Fibroblast of lung (primary cell): ENCODE data around the gene LRMDA. TPM values are rescaled to one million over a fixed set of nuclear protein-coding genes. Genes with fewer than 3 reads are reported as not detected.

Source experiments
- DNase-seq, 2 donors: peaks; one replicate each; pipeline versions ENCODE4 v3.0.0 to v3.0.0-alpha.2; 2010; ENCODE audit warnings: low read depth in 2 of 2
- H2AFZ ChIP-seq: 2 replicates; pipeline ENCODE4 v1.5.1; 2012; ENCODE audit warnings: low read length, control low read depth, inconsistent platforms
- H3K27ac ChIP-seq: 2 replicates; pipeline ENCODE4 v1.5.1; 2011; ENCODE audit warnings: low read length, control low read depth; ENCODE audit not compliant: insufficient read depth
- H3K27me3 ChIP-seq: 2 replicates; pipeline ENCODE4 v1.5.1; 2011; ENCODE audit warnings: mild to moderate bottlenecking, low read length; ENCODE audit not compliant: control insufficient read depth, insufficient read depth
- H3K36me3 ChIP-seq: 2 replicates; pipeline ENCODE4 v1.5.1; 2011; ENCODE audit warnings: low read length; ENCODE audit not compliant: control insufficient read depth, insufficient read depth
- H3K4me1 ChIP-seq: 2 replicates; pipeline ENCODE4 v1.5.1; 2011; ENCODE audit warnings: low read length; ENCODE audit not compliant: control insufficient read depth, insufficient read depth; ENCODE audit errors: extremely low read depth
- H3K4me2 ChIP-seq: 2 replicates; pipeline ENCODE4 v1.5.1; 2011; ENCODE audit warnings: low read length, control low read depth; ENCODE audit not compliant: insufficient read depth; ENCODE audit errors: extremely low read depth
- H3K4me3 ChIP-seq, 4 experiments: fragments of 200-600 bp in 1 of 4; sonication (generic) in 1 of 4; replicated peaks in 1 of 4; 2 replicates each; pipeline ENCODE4 v1.5.1; 2011 to 2016; ENCODE audit warnings: low read length in 4 of 4, low read depth in 3 of 4, mild to moderate bottlenecking in 3 of 4, control low read depth in 2 of 4, inconsistent platforms in 1 of 4, mixed read lengths in 1 of 4; ENCODE audit not compliant: insufficient read depth in 1 of 4; ENCODE audit errors: control extremely low read depth in 1 of 4
- H3K79me2 ChIP-seq: 2 replicates; pipeline ENCODE4 v1.5.1; 2012; ENCODE audit warnings: mild to moderate bottlenecking, low read length, inconsistent platforms; ENCODE audit not compliant: control insufficient read depth, insufficient read depth
- H3K9ac ChIP-seq: 2 replicates; pipeline ENCODE4 v1.5.1; 2011; ENCODE audit warnings: mild to moderate bottlenecking, low read length, control low read depth; ENCODE audit not compliant: insufficient read depth
- H3K9me3 ChIP-seq: 2 replicates; pipeline ENCODE4 v1.5.1; 2012; ENCODE audit warnings: low read depth, low read length; ENCODE audit not compliant: control insufficient read depth, insufficient read depth
- H4K20me1 ChIP-seq: 2 replicates; pipeline ENCODE4 v1.5.1; 2011; ENCODE audit warnings: low read length; ENCODE audit not compliant: control insufficient read depth, insufficient read depth; ENCODE audit errors: extremely low read depth
- EZH2 ChIP-seq: IDR thresholded peaks from 2 replicates; pipeline ENCODE4 v1.5.1; 2012; ENCODE audit warnings: low read length, control low read depth, mild to moderate bottlenecking; ENCODE audit errors: missing control alignments
- polyA plus RNA-seq, 2 donors: library from polyadenylated mRNA; depleted of rRNA in 1 of 2; stranded (reverse) in 1 of 2; unstranded in 1 of 2; fragments of >200 nt; gene quantifications; 2 replicates each; pipeline ENCODE4 v1.2.1, GENCODE V29; 2011 to 2012; ENCODE audit warnings: missing spikeins in 1 of 2
- total RNA-seq: library from RNA; depleted of rRNA; stranded (reverse); fragments of >200 nt; gene quantifications from 2 replicates; pipeline ENCODE4 v1.2.1, GENCODE V29; 2014
- TF ChIP-seq, protein P1 (sequence below), 2 donors: IDR thresholded peaks in 1 of 2; conservative IDR thresholded peaks in 1 of 2; 1 replicate in 1 of 2; 2 replicates in 1 of 2; pipeline ENCODE4 v1.5.1; 2011 to 2012; ENCODE audit warnings: low read length in 2 of 2, control low read depth in 1 of 2, inconsistent platforms in 1 of 2, low read depth in 1 of 2, mild to moderate bottlenecking in 1 of 2

Gene LRMDA
- total and polyA plus RNA-seq, 2 donors (not counting 1 experiment from before 2014, with no cell fraction given), result 1.7 to 2.0 TPM

- H2AFZ ChIP-seq, result no peak overlapping the region
- H3K36me3 ChIP-seq, result no peaks in the 10 kb centered on the region
- H3K9ac ChIP-seq, result no peak overlapping the region
- peaks cover 5% of the 10 kb centered on the region for H3K4me1 ChIP-seq
- H3K4me2 ChIP-seq, result no peak overlapping the region
- TF ChIP-seq, protein P1, sequence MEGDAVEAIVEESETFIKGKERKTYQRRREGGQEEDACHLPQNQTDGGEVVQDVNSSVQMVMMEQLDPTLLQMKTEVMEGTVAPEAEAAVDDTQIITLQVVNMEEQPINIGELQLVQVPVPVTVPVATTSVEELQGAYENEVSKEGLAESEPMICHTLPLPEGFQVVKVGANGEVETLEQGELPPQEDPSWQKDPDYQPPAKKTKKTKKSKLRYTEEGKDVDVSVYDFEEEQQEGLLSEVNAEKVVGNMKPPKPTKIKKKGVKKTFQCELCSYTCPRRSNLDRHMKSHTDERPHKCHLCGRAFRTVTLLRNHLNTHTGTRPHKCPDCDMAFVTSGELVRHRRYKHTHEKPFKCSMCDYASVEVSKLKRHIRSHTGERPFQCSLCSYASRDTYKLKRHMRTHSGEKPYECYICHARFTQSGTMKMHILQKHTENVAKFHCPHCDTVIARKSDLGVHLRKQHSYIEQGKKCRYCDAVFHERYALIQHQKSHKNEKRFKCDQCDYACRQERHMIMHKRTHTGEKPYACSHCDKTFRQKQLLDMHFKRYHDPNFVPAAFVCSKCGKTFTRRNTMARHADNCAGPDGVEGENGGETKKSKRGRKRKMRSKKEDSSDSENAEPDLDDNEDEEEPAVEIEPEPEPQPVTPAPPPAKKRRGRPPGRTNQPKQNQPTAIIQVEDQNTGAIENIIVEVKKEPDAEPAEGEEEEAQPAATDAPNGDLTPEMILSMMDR (conservative IDR thresholded peaks at IDR 0.05 in 1 of 2, IDR thresholded peaks at IDR 0.05 in 1 of 2; ENCODE audit: low read depth in 1 of 2, low read length in 2 of 2), result no peak
- no peak overlapping the region for H3K27ac ChIP-seq
- H3K4me3 ChIP-seq, result no peak overlapping the region
- peak in 1 of 2 donors; percentile 66 for DNase-seq
- H4K20me1 ChIP-seq, result no peaks in the 10 kb centered on the region
- H3K27me3 ChIP-seq, result no peaks in the 10 kb centered on the region
- no peaks in the 10 kb centered on the region for H3K79me2 ChIP-seq
- no peaks in the 10 kb centered on the region for H3K9me3 ChIP-seq
Observed at GRCh38 chr10:76356557-76356956, 925.1 kb downstream of the LRMDA start.

DNA sequence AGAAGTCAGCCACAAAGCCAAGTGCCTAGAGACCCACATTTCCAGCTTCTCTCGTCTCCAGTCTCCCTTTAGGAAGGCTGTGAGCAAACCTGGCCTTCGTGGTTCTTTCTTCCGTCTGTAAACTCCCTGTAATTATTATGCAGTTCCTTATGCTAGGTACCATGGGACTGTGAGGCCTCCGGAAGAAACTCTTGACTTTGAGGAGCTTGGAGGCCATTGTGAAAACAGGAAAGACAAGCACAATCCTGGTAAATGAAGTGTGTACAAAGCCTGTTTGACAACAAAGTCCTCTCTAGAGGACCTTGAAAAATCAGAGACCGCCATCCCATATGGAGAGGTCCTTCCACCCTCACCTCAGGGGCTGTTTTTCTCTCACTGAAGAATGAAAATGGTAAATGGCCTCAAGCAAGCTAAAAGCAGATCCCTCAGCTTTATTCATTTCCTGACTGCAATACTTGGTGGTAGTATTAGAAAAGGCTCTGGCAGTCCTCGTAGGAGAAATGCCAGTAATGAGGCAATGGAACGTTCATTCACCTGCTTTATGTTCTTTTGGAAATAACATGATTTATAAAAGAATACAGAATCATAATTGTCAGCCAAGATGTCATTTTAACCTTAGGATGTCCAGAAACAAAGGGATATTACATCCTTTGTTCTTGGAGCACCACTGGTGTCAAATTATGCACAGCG lies 926.4 kb downstream of the LRMDA start:
- Histone ChIP-seq H2AFZ (no peak overlapping the region), H3K4me1 (no peaks in the 10 kb centered on the region), H4K20me1 (no peaks in the 10 kb centered on the region), H3K4me3 (no peak overlapping the region), H3K27ac (no peak overlapping the region), H3K9ac (no peak overlapping the region), H3K36me3 (no peaks in the 10 kb centered on the region), H3K4me2 (no peak overlapping the region), H3K79me2 (no peaks in the 10 kb centered on the region), H3K9me3 (no peaks in the 10 kb centered on the region), H3K27me3 (no peaks in the 10 kb centered on the region)
- DNase-seq, result no peak
- no peak for TF ChIP-seq EZH2
- TF ChIP-seq, protein P1 (conservative IDR thresholded peaks at IDR 0.05 in 1 of 2, IDR thresholded peaks at IDR 0.05 in 1 of 2; ENCODE audit: low read depth in 1 of 2, low read length in 2 of 2), result no peak

DNA sequence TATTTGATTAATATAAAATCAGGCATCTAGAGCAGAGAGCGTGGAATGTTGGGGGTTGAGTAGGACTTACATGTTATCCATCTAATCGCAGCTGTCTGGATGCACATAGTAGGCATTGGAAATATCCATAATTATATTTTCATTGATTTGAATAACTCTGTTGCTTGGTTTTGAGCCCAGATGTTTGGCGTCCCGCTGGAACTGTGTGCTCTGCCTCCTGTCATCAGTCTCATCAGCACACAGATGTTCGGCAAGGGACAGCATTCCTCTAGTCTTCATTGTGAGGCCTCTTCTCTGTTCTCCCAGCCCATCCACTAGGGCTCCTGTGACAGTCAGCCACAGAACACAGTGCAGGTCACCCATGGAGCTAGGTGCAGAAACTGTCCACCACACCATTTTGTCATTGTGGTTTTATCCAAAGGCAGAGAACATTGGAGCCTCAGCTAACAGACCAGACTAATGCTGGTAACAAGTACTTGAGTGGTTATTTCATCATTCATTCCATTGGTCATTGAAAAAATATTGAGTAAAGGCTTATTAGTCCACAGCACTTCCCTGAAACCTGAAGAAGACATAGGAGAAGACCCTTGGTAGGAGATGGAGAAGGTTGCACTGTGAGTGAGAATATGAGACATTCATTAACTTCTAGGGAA lies 927.4 kb downstream of the LRMDA start:
- TF ChIP-seq, protein P1 (conservative IDR thresholded peaks at IDR 0.05 in 1 of 2, IDR thresholded peaks at IDR 0.05 in 1 of 2; ENCODE audit: low read depth in 1 of 2, low read length in 2 of 2), result no peak
- no peak for TF ChIP-seq EZH2
- Histone ChIP-seq H3K9me3 (no peaks in the 10 kb centered on the region), H3K27me3 (no peaks in the 10 kb centered on the region), H3K79me2 (no peaks in the 10 kb centered on the region), H4K20me1 (no peaks in the 10 kb centered on the region), H3K36me3 (no peaks in the 10 kb centered on the region), H3K9ac (no peak overlapping the region), H3K4me1 (no peaks in the 10 kb centered on the region), H3K27ac (no peak overlapping the region), H3K4me2 (no peak overlapping the region), H3K4me3 (no peak overlapping the region), H2AFZ (no peak overlapping the region)
- peak in 1 of 2 donors; percentile 24 for DNase-seq
